Measurements from ENCODE around the gene RALGAPA2.
A peak's percentile ranks its signal among the peaks of the same experiment; 100 is the strongest.

- TF ChIP-seq CTCF (IDR thresholded peaks at IDR 0.05) = no peak
- no peak for TF ChIP-seq POLR2A (IDR thresholded peaks at IDR 0.05; ENCODE audit: low read depth)
- TF ChIP-seq POLR2AphosphoS5 (IDR thresholded peaks at IDR 0.05) = peak in 1 of 2 donors; percentile 9
Measured at GRCh38 chr20:20525214-20525613, 187.2 kb downstream of the RALGAPA2 start.

Measured in esophagus muscularis mucosa (tissue), 3 donors.